HepG2 (cell line): Measurements from ENCODE around the gene SIRT5. TPM values are rescaled to one million over a fixed set of nuclear protein-coding genes. Genes with fewer than 3 reads are reported as not detected.

ENCODE experiments used
- NFE2 ChIP-seq: sonication (generic); formaldehyde crosslinking; IDR thresholded peaks from 2 replicates; pipeline ENCODE4 v1.4.0; 2020; ENCODE audit warnings: missing genetic modification reagents
- NR2C2 ChIP-seq: sonication (generic); formaldehyde crosslinking; IDR thresholded peaks from 2 replicates; pipeline ENCODE4 v1.4.0; 2020; ENCODE audit warnings: missing genetic modification reagents, mild to moderate bottlenecking, moderate library complexity, borderline replicate concordance
- NR2F2 ChIP-seq: IDR thresholded peaks from 2 replicates; pipeline ENCODE4 v1.6.1; 2012; ENCODE audit warnings: low read depth, inconsistent platforms, borderline replicate concordance
- PHF20 ChIP-seq: sonication (generic); formaldehyde crosslinking; IDR thresholded peaks from 2 replicates; pipeline ENCODE4 v1.5.0; 2020; ENCODE audit warnings: mild to moderate bottlenecking, missing genetic modification reagents
- RFXAP ChIP-seq: sonication (generic); formaldehyde crosslinking; IDR thresholded peaks from 2 replicates; pipeline ENCODE4 v1.4.0; 2020; ENCODE audit warnings: missing genetic modification reagents, borderline replicate concordance
- TCF7 ChIP-seq: sonication (generic); IDR thresholded peaks from 2 replicates; pipeline ENCODE4 v1.6.1; 2016; ENCODE audit warnings: antibody characterized with exemption, low read depth
- ZC3H4 ChIP-seq: sonication (generic); formaldehyde crosslinking; IDR thresholded peaks from 2 replicates; pipeline ENCODE4 v1.4.0; 2020; ENCODE audit warnings: missing genetic modification reagents, borderline replicate concordance
- ZFP36L2 ChIP-seq: sonication (generic); formaldehyde crosslinking; IDR thresholded peaks from 2 replicates; pipeline ENCODE4 v1.4.0; 2020; ENCODE audit warnings: missing genetic modification reagents
- ZNF230 ChIP-seq: sonication (generic); formaldehyde crosslinking; IDR thresholded peaks from 2 replicates; pipeline ENCODE4 v1.4.0; 2020; ENCODE audit warnings: mild to moderate bottlenecking, missing genetic modification reagents
- ZNF260 ChIP-seq: sonication (generic); formaldehyde crosslinking; IDR thresholded peaks from 2 replicates; pipeline ENCODE4 v1.4.0; 2020; ENCODE audit warnings: missing genetic modification reagents, low read depth, mild to moderate bottlenecking, borderline replicate concordance
- ZNF354B ChIP-seq: sonication (generic); formaldehyde crosslinking; IDR thresholded peaks from 2 replicates; pipeline ENCODE4 v1.8.0; 2022; ENCODE audit warnings: mild to moderate bottlenecking, missing genetic modification reagents
- ZNF674 ChIP-seq: sonication (generic); formaldehyde crosslinking; IDR thresholded peaks from 2 replicates; pipeline ENCODE4 v1.5.0; 2020; ENCODE audit warnings: low read depth, mild to moderate bottlenecking, missing genetic modification reagents
- polyA plus RNA-seq, 8 experiments: library from polyadenylated mRNA; depleted of rRNA in 3 of 8; stranded (reverse) in 7 of 8; unstranded in 1 of 8; fragments of >200 nt; fragmentation: Illumina TruSeq in 4 of 8; extraction: Trizol in 4 of 8; gene quantifications; 2 replicates each; pipeline versions ENCODE4 v1.2.1 to v1.2.3, GENCODE V29; 2011 to 2016; ENCODE audit warnings: low read depth in 4 of 8, missing spikeins in 1 of 8, mixed read lengths in 1 of 8; ENCODE audit not compliant: insufficient read depth in 1 of 8
- total RNA-seq, 5 experiments: library from RNA; depleted of rRNA; stranded (reverse); fragments of >200 nt; fragmentation: Illumina TruSeq; extraction: Trizol; gene quantifications; 2 replicates each; pipeline ENCODE4 v1.2.3, GENCODE V29; 2016; ENCODE audit warnings: low read depth in 1 of 5
- TF ChIP-seq, protein P1 (sequence below), 2 experiments: sonication (generic) in 1 of 2; formaldehyde crosslinking in 1 of 2; IDR thresholded peaks; 2 replicates each; pipeline versions ENCODE4 v1.6.1 to v1.9.0; 2014 to 2022; ENCODE audit warnings: antibody characterized with exemption in 1 of 2, borderline replicate concordance in 1 of 2, inconsistent platforms in 1 of 2, low read depth in 1 of 2, missing genetic modification reagents in 1 of 2
- TF ChIP-seq, protein P2 (sequence below): sonication (generic); formaldehyde crosslinking; conservative IDR thresholded peaks from 2 replicates; pipeline ENCODE4 v1.4.0; 2020; ENCODE audit warnings: missing genetic modification reagents
- TF ChIP-seq, protein P3 (sequence below): sonication (generic); formaldehyde crosslinking; IDR thresholded peaks from 2 replicates; pipeline ENCODE4 v1.8.0; 2022; ENCODE audit warnings: low read depth, missing genetic modification reagents
- TF ChIP-seq, protein P4 (sequence below): sonication (generic); formaldehyde crosslinking; IDR thresholded peaks from 2 replicates; pipeline ENCODE4 v1.5.0; 2020; ENCODE audit warnings: missing genetic modification reagents, mild to moderate bottlenecking, borderline replicate concordance

The SIRT5 gene
- total and polyA plus RNA-seq, 2 of the 13 experiments (the other 11 are each of a cell fraction or from before 2014, with no cell fraction given): 14.1 to 16.6 TPM

DNA sequence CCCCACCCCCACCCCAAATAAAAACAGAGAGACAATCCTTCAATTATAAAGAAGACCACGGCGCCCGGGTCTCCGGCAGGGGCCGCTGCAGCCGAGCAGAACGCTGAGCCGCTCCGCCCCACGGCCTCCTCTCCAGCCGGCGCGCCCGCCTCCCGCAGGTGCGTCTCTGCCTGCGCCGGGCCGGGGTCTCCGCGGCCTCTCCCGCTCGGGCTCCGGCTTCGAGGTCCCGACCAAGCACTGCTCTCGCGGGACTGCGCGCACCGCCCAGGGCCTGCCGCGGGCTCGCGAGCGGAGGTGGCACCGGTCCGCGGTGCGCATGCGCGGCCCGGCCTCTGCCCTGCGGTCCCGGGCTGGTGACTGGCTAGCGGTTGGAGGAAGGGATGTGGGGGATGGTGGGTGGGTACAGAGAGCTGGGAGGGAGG lies 241 bp upstream of the SIRT5 start (continued):
- TF ChIP-seq, protein P1, sequence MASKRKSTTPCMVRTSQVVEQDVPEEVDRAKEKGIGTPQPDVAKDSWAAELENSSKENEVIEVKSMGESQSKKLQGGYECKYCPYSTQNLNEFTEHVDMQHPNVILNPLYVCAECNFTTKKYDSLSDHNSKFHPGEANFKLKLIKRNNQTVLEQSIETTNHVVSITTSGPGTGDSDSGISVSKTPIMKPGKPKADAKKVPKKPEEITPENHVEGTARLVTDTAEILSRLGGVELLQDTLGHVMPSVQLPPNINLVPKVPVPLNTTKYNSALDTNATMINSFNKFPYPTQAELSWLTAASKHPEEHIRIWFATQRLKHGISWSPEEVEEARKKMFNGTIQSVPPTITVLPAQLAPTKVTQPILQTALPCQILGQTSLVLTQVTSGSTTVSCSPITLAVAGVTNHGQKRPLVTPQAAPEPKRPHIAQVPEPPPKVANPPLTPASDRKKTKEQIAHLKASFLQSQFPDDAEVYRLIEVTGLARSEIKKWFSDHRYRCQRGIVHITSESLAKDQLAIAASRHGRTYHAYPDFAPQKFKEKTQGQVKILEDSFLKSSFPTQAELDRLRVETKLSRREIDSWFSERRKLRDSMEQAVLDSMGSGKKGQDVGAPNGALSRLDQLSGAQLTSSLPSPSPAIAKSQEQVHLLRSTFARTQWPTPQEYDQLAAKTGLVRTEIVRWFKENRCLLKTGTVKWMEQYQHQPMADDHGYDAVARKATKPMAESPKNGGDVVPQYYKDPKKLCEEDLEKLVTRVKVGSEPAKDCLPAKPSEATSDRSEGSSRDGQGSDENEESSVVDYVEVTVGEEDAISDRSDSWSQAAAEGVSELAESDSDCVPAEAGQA (IDR thresholded peaks at IDR 0.05; ENCODE audit: low read depth): no peak
- TF ChIP-seq, protein P1 (CRISPR knock-in tag; IDR thresholded peaks at IDR 0.05; ENCODE audit: borderline replicate concordance): 0 out of 2 replicates have a peak, but pooled peaks have one; percentile 26
- no peak for TF ChIP-seq NR2F2
- TF ChIP-seq ZC3H4: no peak
- no peak for TF ChIP-seq ZFP36L2 (CRISPR knock-in tag)
- TF ChIP-seq, protein P2, sequence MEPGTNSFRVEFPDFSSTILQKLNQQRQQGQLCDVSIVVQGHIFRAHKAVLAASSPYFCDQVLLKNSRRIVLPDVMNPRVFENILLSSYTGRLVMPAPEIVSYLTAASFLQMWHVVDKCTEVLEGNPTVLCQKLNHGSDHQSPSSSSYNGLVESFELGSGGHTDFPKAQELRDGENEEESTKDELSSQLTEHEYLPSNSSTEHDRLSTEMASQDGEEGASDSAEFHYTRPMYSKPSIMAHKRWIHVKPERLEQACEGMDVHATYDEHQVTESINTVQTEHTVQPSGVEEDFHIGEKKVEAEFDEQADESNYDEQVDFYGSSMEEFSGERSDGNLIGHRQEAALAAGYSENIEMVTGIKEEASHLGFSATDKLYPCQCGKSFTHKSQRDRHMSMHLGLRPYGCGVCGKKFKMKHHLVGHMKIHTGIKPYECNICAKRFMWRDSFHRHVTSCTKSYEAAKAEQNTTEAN (CRISPR knock-in tag): no peak
- no peak for TF ChIP-seq ZNF354B
- peak; percentile 38; the same call in 1 of the 2 replicates for TF ChIP-seq RFXAP (CRISPR knock-in tag)
- TF ChIP-seq, protein P3, sequence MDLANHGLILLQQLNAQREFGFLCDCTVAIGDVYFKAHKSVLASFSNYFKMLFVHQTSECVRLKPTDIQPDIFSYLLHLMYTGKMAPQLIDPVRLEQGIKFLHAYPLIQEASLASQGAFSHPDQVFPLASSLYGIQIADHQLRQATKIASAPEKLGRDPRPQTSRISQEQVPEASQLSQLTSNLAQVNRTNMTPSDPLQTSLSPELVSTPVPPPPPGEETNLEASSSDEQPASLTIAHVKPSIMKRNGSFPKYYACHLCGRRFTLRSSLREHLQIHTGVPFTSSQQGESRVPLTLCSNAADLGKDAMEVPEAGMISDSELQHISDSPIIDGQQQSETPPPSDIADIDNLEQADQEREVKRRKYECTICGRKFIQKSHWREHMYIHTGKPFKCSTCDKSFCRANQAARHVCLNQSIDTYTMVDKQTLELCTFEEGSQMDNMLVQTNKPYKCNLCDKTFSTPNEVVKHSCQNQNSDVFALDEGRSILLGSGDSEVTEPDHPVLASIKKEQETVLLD (CRISPR knock-in tag): peak; percentile 43; the same call in 1 of the 2 replicates
- TF ChIP-seq TCF7: no peak
- TF ChIP-seq NFE2 (CRISPR knock-in tag): no peak
- no peak for TF ChIP-seq ZNF230 (CRISPR knock-in tag)
- TF ChIP-seq PHF20: peak; percentile 55
- TF ChIP-seq NR2C2 (CRISPR knock-in tag): peak; percentile 70
- TF ChIP-seq, protein P4, sequence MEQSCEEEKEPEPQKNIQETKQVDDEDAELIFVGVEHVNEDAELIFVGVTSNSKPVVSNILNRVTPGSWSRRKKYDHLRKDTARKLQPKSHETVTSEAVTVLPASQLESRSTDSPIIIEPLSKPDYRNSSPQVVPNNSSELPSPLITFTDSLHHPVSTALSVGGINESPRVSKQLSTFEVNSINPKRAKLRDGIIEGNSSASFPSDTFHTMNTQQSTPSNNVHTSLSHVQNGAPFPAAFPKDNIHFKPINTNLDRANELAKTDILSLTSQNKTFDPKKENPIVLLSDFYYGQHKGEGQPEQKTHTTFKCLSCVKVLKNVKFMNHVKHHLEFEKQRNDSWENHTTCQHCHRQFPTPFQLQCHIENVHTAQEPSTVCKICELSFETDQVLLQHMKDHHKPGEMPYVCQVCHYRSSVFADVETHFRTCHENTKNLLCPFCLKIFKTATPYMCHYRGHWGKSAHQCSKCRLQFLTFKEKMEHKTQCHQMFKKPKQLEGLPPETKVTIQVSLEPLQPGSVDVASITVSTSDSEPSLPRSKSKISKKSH (CRISPR knock-in tag): no peak
- TF ChIP-seq ZNF260 (CRISPR knock-in tag): no peak
- no peak for TF ChIP-seq ZNF674
